ENCODE measurements around the gene UBASH3B. TPM values are rescaled to one million over a fixed set of nuclear protein-coding genes. Genes with fewer than 3 reads are reported as not detected.
A peak's percentile ranks its signal among the peaks of the same experiment; 100 is the strongest.

Gene UBASH3B
- total RNA-seq, 5 donors from 2014 or later (not counting 1 experiment from before 2014, with no cell fraction given) = 29.7 to 44.0 (median 36.8) TPM

DNA sequence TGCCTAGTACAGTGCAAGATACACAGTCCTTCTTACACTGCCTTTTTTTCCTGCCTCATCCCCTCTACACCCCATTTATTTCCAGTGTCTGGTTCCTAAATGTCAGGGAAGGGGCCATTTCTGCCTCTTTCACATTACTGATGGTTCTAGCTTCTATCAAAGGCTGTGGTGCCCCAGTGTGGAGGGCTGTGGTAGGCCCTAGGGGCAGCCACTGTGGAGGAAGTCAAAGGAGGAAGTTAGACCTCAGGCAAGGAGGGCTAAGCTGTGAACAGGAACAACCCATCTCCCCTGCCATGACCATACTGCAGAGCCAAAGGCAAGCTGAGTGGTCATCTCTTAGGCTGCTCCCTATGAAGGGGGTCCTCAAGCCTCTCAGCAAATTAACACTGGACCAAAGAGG, 100.9 kb downstream of the UBASH3B start:
- ChIA-PET POLR2A (interaction anchor here (0.6 kb wide), 2 partner anchors 125 to 133 kb away, joined by 5 to 6 read pairs; no protein-coding TSS in a partner anchor), CTCF (interaction anchor here (0.5 to 5.8 kb wide), 22 partner anchors 11 to 175 kb away, joined by 3 to 57 read pairs (median 5); partner anchors contain the start of gene UBASH3B (in 2 of the 2))
- Mint-ChIP-seq H3K27me3 (no peaks in the 10 kb centered on the region), H3K4me1 (peaks cover 49 to 58% (median 55%) of the 10 kb centered on the region in 3 donors), H3K27ac (peak overlapping the region; percentile 34 to 65), H3K9me3 (no peaks in the 10 kb centered on the region), H3K4me3 (no peak overlapping the region), H3K36me3 (no peaks in the 10 kb centered on the region)
- peaks cover 0 to 2% of the 10 kb centered on the region in 2 donors for H3K36me3 ChIP-seq (ENCODE audit: control insufficient read depth in 2 of 2, extremely low read depth in 1 of 2, insufficient read depth in 1 of 2, low read length in 1 of 2)
- ATAC-seq (replicated peaks in 1 of 4) = peak; percentile 93 to 95 (median 94)
- H3K9me3 ChIP-seq = no peaks in the 10 kb centered on the region
- peaks cover 17 to 37% of the 10 kb centered on the region in 2 experiments for H3K4me1 ChIP-seq (ENCODE audit: control insufficient read depth in 1 of 2, extremely low read depth in 1 of 2, insufficient read depth in 2 of 2, low read length in 2 of 2)
- DNase-seq = peak in 33 of 35 experiments; percentile 42 to 70 (median 58)
- no peak overlapping the region for H3K4me3 ChIP-seq (ENCODE audit: control insufficient read depth in 1 of 2, extremely low read depth in 1 of 2, low read length in 1 of 2)
- no peaks in the 10 kb centered on the region for H3K27me3 ChIP-seq (replicated peaks in 1 of 2; ENCODE audit: control insufficient read depth in 2 of 2, extremely low read depth in 1 of 2, insufficient read depth in 2 of 2, low read length in 1 of 2)
- H3K27ac ChIP-seq (ENCODE audit: low read length) = no peak overlapping the region

DNA sequence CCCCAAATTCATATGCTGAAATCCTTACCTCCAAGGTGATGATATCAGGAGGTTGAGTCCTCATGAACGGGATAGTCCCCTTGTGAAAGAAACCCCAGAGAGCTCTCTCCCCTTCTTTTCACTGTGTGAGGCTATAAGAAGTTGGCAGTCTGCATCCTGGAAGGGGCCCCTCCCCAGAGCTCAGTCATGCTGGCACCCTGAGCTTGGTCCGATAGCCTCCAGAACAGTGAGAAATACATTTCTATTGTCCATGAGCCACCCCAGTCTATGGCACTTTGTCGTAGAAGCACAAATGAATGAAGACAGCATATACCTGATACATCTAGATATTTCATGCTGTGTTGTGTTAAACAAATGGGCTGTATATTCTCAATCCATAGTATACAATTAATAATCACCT, 101.7 kb downstream of the UBASH3B start:
- WGBS (ENCODE audit: insufficient coverage) = 100% methylated on average over 1 of the region's 3 CpGs
- no peaks in the 10 kb centered on the region for H3K36me3 Mint-ChIP-seq
- Histone ChIP-seq H3K27ac (ENCODE audit: low read length) (no peak overlapping the region), H3K4me3 (ENCODE audit: control insufficient read depth in 1 of 2, extremely low read depth in 1 of 2, low read length in 1 of 2) (no peak overlapping the region), H3K27me3 (replicated peaks in 1 of 2; ENCODE audit: control insufficient read depth in 2 of 2, extremely low read depth in 1 of 2, insufficient read depth in 2 of 2, low read length in 1 of 2) (no peaks in the 10 kb centered on the region), H3K9me3 (no peaks in the 10 kb centered on the region), H3K4me1 (ENCODE audit: control insufficient read depth in 1 of 2, extremely low read depth in 1 of 2, insufficient read depth in 2 of 2, low read length in 2 of 2) (peaks cover 17 to 37% of the 10 kb centered on the region in 2 experiments), H3K36me3 (ENCODE audit: control insufficient read depth in 2 of 2, extremely low read depth in 1 of 2, insufficient read depth in 1 of 2, low read length in 1 of 2) (peaks cover 0 to 3% of the 10 kb centered on the region in 2 donors)
- DNase-seq = no peak
- no peaks in the 10 kb centered on the region for H3K27me3 Mint-ChIP-seq
- ChIA-PET CTCF (interaction anchor here (1.1 to 5.8 kb wide), 10 partner anchors 12 to 177 kb away, joined by 4 to 57 read pairs (median 22); partner anchors contain the start of gene UBASH3B (in 1 of the 2)), POLR2A (no interaction called here)
- no peak for ATAC-seq (replicated peaks in 1 of 4)
- H3K9me3 Mint-ChIP-seq = no peaks in the 10 kb centered on the region
- H3K4me3 Mint-ChIP-seq = no peak overlapping the region
- no peak overlapping the region for H3K27ac Mint-ChIP-seq
- H3K4me1 Mint-ChIP-seq = peaks cover 45 to 52% (median 50%) of the 10 kb centered on the region in 3 donors

DNA sequence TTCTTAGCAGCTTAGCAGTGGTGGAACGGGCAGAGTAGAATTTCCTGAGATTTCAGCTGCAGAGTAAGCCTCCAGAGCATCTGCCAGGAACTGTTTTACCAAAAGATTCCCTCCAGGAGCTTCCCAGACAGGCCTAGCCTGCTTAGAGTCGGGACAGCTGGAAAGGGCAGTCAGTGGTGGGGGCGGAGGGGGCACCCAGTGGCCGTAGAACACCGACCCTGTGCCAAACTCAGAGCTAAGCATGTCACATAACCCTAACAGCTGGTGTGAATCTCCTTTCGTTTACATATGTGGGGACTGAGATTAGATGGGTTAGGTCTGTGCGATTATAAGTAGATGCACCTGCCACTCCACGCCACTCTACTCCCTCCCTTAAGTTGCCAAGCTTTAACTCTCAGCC, 102.8 kb downstream of the UBASH3B start:
- DNase-seq (no peak), ATAC-seq (replicated peaks in 1 of 4) (no peak)
- H3K9me3 ChIP-seq = no peaks in the 10 kb centered on the region
- ChIA-PET CTCF (interaction anchor here (0.5 to 5.8 kb wide), 7 partner anchors 10 to 178 kb away, joined by 3 to 57 read pairs (median 4); no protein-coding TSS in a partner anchor), POLR2A (interaction anchor here in 1 of 2 donors (0.5 to 0.6 kb wide), 2 partner anchors 23 to 37 kb away, joined by 4 read pairs; no protein-coding TSS in a partner anchor)
- H3K4me1 Mint-ChIP-seq = peaks cover 40 to 51% (median 45%) of the 10 kb centered on the region in 3 donors
- H3K36me3 ChIP-seq (ENCODE audit: control insufficient read depth in 2 of 2, extremely low read depth in 1 of 2, insufficient read depth in 1 of 2, low read length in 1 of 2) = peaks cover 0 to 2% of the 10 kb centered on the region in 2 donors
- WGBS (ENCODE audit: insufficient coverage) = 100% methylated on average over 1 of the region's 8 CpGs
- no peaks in the 10 kb centered on the region for H3K36me3 Mint-ChIP-seq
- H3K4me1 ChIP-seq (ENCODE audit: control insufficient read depth in 1 of 2, extremely low read depth in 1 of 2, insufficient read depth in 2 of 2, low read length in 2 of 2) = peaks cover 17 to 37% of the 10 kb centered on the region in 2 experiments
- no peak overlapping the region for H3K27ac ChIP-seq (ENCODE audit: low read length)
- H3K27ac Mint-ChIP-seq = no peak overlapping the region
- no peak overlapping the region for H3K4me3 ChIP-seq (ENCODE audit: control insufficient read depth in 1 of 2, extremely low read depth in 1 of 2, low read length in 1 of 2)
- no peaks in the 10 kb centered on the region for H3K27me3 ChIP-seq (replicated peaks in 1 of 2; ENCODE audit: control insufficient read depth in 2 of 2, extremely low read depth in 1 of 2, insufficient read depth in 2 of 2, low read length in 1 of 2)
- no peak overlapping the region for H3K4me3 Mint-ChIP-seq
- no peaks in the 10 kb centered on the region for H3K27me3 Mint-ChIP-seq
- no peaks in the 10 kb centered on the region for H3K9me3 Mint-ChIP-seq

DNA sequence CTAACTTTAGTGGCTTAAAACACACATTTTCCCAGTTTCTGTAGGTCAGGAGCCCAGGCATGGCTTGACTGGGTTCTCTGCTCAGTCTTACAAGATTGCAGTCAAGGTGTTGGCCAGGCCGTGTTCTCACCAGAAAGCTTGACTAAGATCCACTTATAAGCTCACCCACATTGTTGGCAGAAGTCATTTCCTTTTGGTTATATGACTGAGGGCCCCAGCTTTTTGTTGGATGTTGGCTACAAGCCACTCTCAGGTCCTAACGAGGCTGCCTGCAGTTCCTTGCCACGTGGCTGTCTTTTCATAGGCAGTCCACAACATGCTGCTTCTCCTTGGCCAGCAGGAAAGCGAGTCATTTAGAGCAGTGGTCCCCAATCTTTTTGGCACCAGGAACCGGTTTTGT, 103.5 kb downstream of the UBASH3B start:
- Histone ChIP-seq H3K4me3 (ENCODE audit: control insufficient read depth in 1 of 2, extremely low read depth in 1 of 2, low read length in 1 of 2) (no peak overlapping the region), H3K27me3 (replicated peaks in 1 of 2; ENCODE audit: control insufficient read depth in 2 of 2, extremely low read depth in 1 of 2, insufficient read depth in 2 of 2, low read length in 1 of 2) (no peaks in the 10 kb centered on the region), H3K9me3 (no peaks in the 10 kb centered on the region), H3K36me3 (ENCODE audit: control insufficient read depth in 2 of 2, extremely low read depth in 1 of 2, insufficient read depth in 1 of 2, low read length in 1 of 2) (peaks cover 0 to 2% of the 10 kb centered on the region in 2 donors), H3K27ac (ENCODE audit: low read length) (no peak overlapping the region), H3K4me1 (ENCODE audit: control insufficient read depth in 1 of 2, extremely low read depth in 1 of 2, insufficient read depth in 2 of 2, low read length in 2 of 2) (peaks cover 17 to 36% of the 10 kb centered on the region in 2 experiments)
- no peak for ATAC-seq (replicated peaks in 1 of 4)
- ChIA-PET POLR2A (interaction anchor here in 1 of 2 donors (0.6 kb wide), 1 partner anchor 23 kb away, joined by 4 read pairs; no protein-coding TSS in a partner anchor), CTCF (interaction anchor here (0.5 to 5.8 kb wide), 7 partner anchors 10 to 131 kb away, joined by 3 to 57 read pairs (median 6); no protein-coding TSS in a partner anchor)
- no peak for DNase-seq
- Mint-ChIP-seq H3K36me3 (no peaks in the 10 kb centered on the region), H3K9me3 (no peaks in the 10 kb centered on the region), H3K27ac (no peak overlapping the region), H3K4me3 (no peak overlapping the region), H3K27me3 (no peaks in the 10 kb centered on the region), H3K4me1 (peaks cover 37 to 54% (median 43%) of the 10 kb centered on the region in 3 donors)
- no CpG with 5 or more reads among the region's 5 CpGs for WGBS (ENCODE audit: insufficient coverage)

DNA sequence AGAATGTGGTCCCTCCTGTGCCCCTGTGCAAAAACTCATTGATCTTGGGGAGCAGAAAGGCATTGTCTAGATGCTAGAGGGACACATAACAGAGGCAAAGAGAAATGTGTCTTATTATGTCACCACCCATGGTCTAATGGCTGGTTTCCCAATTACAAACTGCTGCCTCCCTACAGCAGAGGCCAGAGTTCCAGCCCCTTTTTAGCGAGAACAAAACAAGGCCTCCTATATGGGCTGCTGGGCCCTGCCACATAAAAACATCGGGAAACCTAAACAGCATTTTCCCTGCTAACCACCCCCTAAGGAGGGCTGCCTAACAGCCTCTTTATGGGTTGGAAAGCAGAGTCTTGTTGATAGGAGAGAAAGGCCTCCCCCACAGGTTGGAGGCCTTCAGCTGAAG, 107.6 kb downstream of the UBASH3B start:
- Mint-ChIP-seq H3K4me3 (no peak overlapping the region), H3K4me1 (peaks cover 9 to 29% (median 29%) of the 10 kb centered on the region in 3 donors), H3K27me3 (no peaks in the 10 kb centered on the region), H3K9me3 (no peaks in the 10 kb centered on the region), H3K27ac (no peak overlapping the region), H3K36me3 (peaks cover 4% of the 10 kb centered on the region)
- ChIA-PET CTCF (interaction anchor here (1.0 to 1.2 kb wide), 3 partner anchors 18 to 150 kb away, joined by 3 to 10 read pairs (median 6); no protein-coding TSS in a partner anchor), POLR2A (no interaction called here)
- no CpG with 5 or more reads among the region's 2 CpGs for WGBS (ENCODE audit: insufficient coverage)
- ATAC-seq (replicated peaks in 1 of 4) (no peak), DNase-seq (no peak)
- Histone ChIP-seq H3K27me3 (replicated peaks in 1 of 2; ENCODE audit: control insufficient read depth in 2 of 2, extremely low read depth in 1 of 2, insufficient read depth in 2 of 2, low read length in 1 of 2) (no peaks in the 10 kb centered on the region), H3K9me3 (no peaks in the 10 kb centered on the region), H3K4me3 (ENCODE audit: control insufficient read depth in 1 of 2, extremely low read depth in 1 of 2, low read length in 1 of 2) (no peak overlapping the region), H3K4me1 (ENCODE audit: control insufficient read depth in 1 of 2, extremely low read depth in 1 of 2, insufficient read depth in 2 of 2, low read length in 2 of 2) (peaks cover 0 to 8% of the 10 kb centered on the region in 2 experiments), H3K36me3 (ENCODE audit: control insufficient read depth in 2 of 2, extremely low read depth in 1 of 2, insufficient read depth in 1 of 2, low read length in 1 of 2) (peaks cover 0 to 2% of the 10 kb centered on the region in 2 donors), H3K27ac (ENCODE audit: low read length) (no peak overlapping the region)

DNA sequence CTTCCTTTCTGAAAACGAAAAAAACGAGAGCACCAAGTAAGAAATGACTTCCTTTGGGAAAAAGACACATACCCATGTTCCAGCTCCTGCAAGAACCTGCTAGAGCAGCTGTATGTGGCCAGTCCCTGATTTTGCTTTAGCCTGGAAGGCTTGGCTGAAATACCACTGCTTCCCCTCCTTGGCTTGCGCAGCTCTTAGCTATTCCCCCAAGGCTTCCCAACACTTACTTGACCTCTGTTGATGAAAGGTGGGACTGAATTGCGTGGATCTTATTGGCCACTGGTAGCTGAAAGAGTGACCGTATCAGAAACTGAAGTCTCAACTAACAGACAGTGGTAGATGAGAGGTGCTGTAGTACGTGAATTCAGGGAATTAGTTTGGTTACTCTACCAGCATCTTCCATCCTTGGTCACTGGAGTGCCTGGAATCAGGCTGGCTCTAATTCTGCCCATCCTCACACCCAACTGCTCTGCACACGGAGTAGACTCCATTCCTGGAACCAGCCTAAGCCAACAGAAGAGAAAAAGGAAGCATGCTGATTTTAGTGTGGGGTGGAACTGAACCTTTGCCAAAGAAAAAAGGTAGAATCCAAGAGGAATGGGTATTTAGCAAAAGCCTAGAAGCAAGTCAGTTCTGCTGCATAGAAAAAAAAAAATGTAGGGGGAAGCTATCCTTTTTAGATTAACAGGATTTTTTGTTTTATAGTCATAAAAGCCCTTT, 109.0 kb downstream of the UBASH3B start:
- H3K27me3 Mint-ChIP-seq = no peaks in the 10 kb centered on the region
- CTCF ChIA-PET = interaction anchor here (0.7 to 1.3 kb wide), 3 partner anchors 10 to 1847 kb away, joined by 3 to 10 read pairs (median 4); partner anchors contain the start of gene PANX3 (in 1 of the 2)
- H3K27ac Mint-ChIP-seq = no peak overlapping the region
- no peak for DNase-seq
- no peak for ATAC-seq (replicated peaks in 1 of 4)
- peaks cover 10 to 22% (median 21%) of the 10 kb centered on the region in 3 donors for H3K4me1 Mint-ChIP-seq
- peaks cover 12% of the 10 kb centered on the region for H3K36me3 Mint-ChIP-seq
- peaks cover 0 to 2% of the 10 kb centered on the region in 2 donors for H3K36me3 ChIP-seq (ENCODE audit: control insufficient read depth in 2 of 2, extremely low read depth in 1 of 2, insufficient read depth in 1 of 2, low read length in 1 of 2)
- WGBS (ENCODE audit: insufficient coverage) = 80% methylated on average over 3 of the region's 7 CpGs
- no peaks in the 10 kb centered on the region for H3K4me1 ChIP-seq (ENCODE audit: control insufficient read depth in 1 of 2, extremely low read depth in 1 of 2, insufficient read depth in 2 of 2, low read length in 2 of 2)
- H3K4me3 ChIP-seq (ENCODE audit: control insufficient read depth in 1 of 2, extremely low read depth in 1 of 2, low read length in 1 of 2) = no peak overlapping the region
- POLR2A ChIA-PET = no interaction called here
- no peaks in the 10 kb centered on the region for H3K9me3 ChIP-seq
- no peak overlapping the region for H3K27ac ChIP-seq (ENCODE audit: low read length)
- no peaks in the 10 kb centered on the region for H3K9me3 Mint-ChIP-seq
- no peaks in the 10 kb centered on the region for H3K27me3 ChIP-seq (replicated peaks in 1 of 2; ENCODE audit: control insufficient read depth in 2 of 2, extremely low read depth in 1 of 2, insufficient read depth in 2 of 2, low read length in 1 of 2)
- H3K4me3 Mint-ChIP-seq = no peak overlapping the region

All from T-cell (primary cell).